ENCODE measurements around the gene GRIK1. TPM values are rescaled to one million over a fixed set of nuclear protein-coding genes. Genes with fewer than 3 reads are reported as not detected.

The GRIK1 gene
- total RNA-seq, 4 donors from 2014 or later = 0.15 to 0.29 (median 0.27) TPM; not detected in 1

DNA sequence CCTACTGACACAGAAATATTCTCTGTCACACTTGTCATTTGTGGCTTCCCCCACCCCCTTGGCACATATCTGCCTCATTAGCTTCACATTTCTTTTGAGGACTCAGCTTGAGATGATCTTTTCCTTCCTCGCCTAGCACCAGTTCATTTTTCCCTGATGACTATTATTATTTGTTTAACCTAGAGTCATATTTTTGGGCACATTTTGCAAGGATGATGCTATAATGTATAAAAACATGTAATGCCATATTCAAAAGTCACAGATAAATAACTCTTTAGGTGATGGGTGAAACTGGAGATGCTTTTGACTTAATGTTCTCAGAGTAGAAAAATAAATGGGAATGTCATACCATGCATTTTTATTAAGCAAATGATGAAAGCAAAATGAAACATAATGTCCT lies 438.3 kb downstream of the GRIK1 start:
- no peaks in the 10 kb centered on the region for H3K9me3 ChIP-seq
- WGBS, 2 donors = 89 to 94% methylated on average over 1 of the region's 1 CpG
- no peak overlapping the region for H3K4me3 ChIP-seq (replicated peaks in 1 of 3)
- TF ChIP-seq POLR2A (IDR thresholded peaks at IDR 0.05) = no peak
- TF ChIP-seq, protein P1, sequence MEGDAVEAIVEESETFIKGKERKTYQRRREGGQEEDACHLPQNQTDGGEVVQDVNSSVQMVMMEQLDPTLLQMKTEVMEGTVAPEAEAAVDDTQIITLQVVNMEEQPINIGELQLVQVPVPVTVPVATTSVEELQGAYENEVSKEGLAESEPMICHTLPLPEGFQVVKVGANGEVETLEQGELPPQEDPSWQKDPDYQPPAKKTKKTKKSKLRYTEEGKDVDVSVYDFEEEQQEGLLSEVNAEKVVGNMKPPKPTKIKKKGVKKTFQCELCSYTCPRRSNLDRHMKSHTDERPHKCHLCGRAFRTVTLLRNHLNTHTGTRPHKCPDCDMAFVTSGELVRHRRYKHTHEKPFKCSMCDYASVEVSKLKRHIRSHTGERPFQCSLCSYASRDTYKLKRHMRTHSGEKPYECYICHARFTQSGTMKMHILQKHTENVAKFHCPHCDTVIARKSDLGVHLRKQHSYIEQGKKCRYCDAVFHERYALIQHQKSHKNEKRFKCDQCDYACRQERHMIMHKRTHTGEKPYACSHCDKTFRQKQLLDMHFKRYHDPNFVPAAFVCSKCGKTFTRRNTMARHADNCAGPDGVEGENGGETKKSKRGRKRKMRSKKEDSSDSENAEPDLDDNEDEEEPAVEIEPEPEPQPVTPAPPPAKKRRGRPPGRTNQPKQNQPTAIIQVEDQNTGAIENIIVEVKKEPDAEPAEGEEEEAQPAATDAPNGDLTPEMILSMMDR (IDR thresholded peaks at IDR 0.05) = no peak
- H3K27me3 ChIP-seq = no peaks in the 10 kb centered on the region
- intact Hi-C loops (cut with DNase I) = no loop called here
- H3K27ac ChIP-seq = no peak overlapping the region
- no peak for DNase-seq
- H3K36me3 ChIP-seq = no peaks in the 10 kb centered on the region
- no peaks in the 10 kb centered on the region for H3K4me1 ChIP-seq

DNA sequence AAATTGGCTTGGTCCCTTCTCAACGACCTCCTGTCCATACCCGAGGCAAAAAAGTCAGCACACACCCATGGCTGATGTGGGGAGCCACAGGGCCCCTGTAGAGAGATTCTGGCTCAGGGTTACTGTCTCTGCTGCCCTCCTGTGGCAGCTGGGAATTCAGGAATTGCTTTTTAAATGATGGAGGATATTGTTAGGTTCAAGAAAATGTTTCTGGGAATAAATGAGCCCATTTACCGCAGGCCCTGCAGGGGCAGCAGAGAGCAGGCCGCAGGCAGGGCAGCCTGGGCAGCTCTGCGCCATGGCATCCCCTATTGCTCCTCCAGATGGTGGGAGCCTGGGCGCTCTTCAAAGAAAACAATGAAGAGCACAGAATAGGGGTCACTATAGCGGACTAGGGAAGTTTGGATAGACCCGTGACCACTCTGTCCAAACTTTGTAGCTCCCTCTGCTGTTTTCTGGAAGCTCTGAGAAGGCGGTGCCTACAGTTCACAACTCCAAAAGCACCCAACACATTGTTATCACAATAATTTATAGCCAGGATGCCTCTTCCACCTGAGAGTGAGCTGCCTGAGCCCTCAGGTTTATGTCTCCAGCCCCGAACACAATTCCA lies 440.0 kb downstream of the GRIK1 start:
- Histone ChIP-seq H3K9me3 (no peaks in the 10 kb centered on the region), H3K4me3 (replicated peaks in 1 of 3) (no peak overlapping the region), H3K27ac (no peak overlapping the region), H3K27me3 (no peaks in the 10 kb centered on the region), H3K4me1 (no peaks in the 10 kb centered on the region), H3K36me3 (no peaks in the 10 kb centered on the region)
- WGBS, 2 donors = 82 to 86% methylated on average over 10 of the region's 10 CpGs
- intact Hi-C loops (cut with DNase I) = no loop called here
- no peak for DNase-seq
- no peak for TF ChIP-seq POLR2A (IDR thresholded peaks at IDR 0.05)
- TF ChIP-seq, protein P1 (IDR thresholded peaks at IDR 0.05) = no peak

GRCh38 chr21:29499229-29499628 lies 440.6 kb downstream of the GRIK1 start:
- whole genome bisulfite sequencing, 2 donors = 94 to 95% methylated on average over 4 of the region's 4 CpGs
- H3K36me3 ChIP-seq = no peaks in the 10 kb centered on the region
- DNase-seq = no peak
- intact Hi-C loops (cut with DNase I) = no loop called here
- no peak overlapping the region for H3K4me3 ChIP-seq (replicated peaks in 1 of 3)
- no peaks in the 10 kb centered on the region for H3K4me1 ChIP-seq
- TF ChIP-seq, protein P1 (IDR thresholded peaks at IDR 0.05) = no peak
- no peak for TF ChIP-seq POLR2A (IDR thresholded peaks at IDR 0.05)
- H3K9me3 ChIP-seq = no peaks in the 10 kb centered on the region
- H3K27me3 ChIP-seq = no peaks in the 10 kb centered on the region
- H3K27ac ChIP-seq = no peak overlapping the region

- TF ChIP-seq, protein P1 (IDR thresholded peaks at IDR 0.05) = no peak
- no peak for TF ChIP-seq POLR2A (IDR thresholded peaks at IDR 0.05)
- no peaks in the 10 kb centered on the region for H3K36me3 ChIP-seq
- no peaks in the 10 kb centered on the region for H3K4me1 ChIP-seq
- H3K4me3 ChIP-seq (replicated peaks in 1 of 3) = no peak overlapping the region
- 40 to 58% methylated on average over 1 of the region's 1 CpG for WGBS, 2 donors
- no peak for DNase-seq
- H3K27me3 ChIP-seq = no peaks in the 10 kb centered on the region
- no peak overlapping the region for H3K27ac ChIP-seq
- intact Hi-C loops (cut with DNase I) = no loop called here
- H3K9me3 ChIP-seq = no peaks in the 10 kb centered on the region
Observed at GRCh38 chr21:29496337-29496736, 443.5 kb downstream of the GRIK1 start.

GRCh38 chr21:29490016-29490415 lies 449.8 kb downstream of the GRIK1 start:
- 90 to 94% methylated on average over 3 of the region's 3 CpGs for WGBS, 2 donors
- Histone ChIP-seq H3K9me3 (no peaks in the 10 kb centered on the region), H3K27me3 (no peaks in the 10 kb centered on the region), H3K4me3 (replicated peaks in 1 of 3) (no peak overlapping the region), H3K36me3 (no peaks in the 10 kb centered on the region), H3K27ac (no peak overlapping the region), H3K4me1 (no peaks in the 10 kb centered on the region)
- no peak for DNase-seq
- intact Hi-C loops (cut with DNase I) = no loop called here
- TF ChIP-seq, protein P1 (IDR thresholded peaks at IDR 0.05) = no peak
- TF ChIP-seq POLR2A (IDR thresholded peaks at IDR 0.05) = no peak

Measured in thyroid gland (tissue), 4 donors.